Neutrophil (primary cell): ENCODE data around the gene P2RY11.

Experiments
- H3K27ac ChIP-seq: fragments of 200-600 bp; sonication (generic); 2 replicates; pipeline ENCODE4 v1.5.1; 2016; ENCODE audit warnings: mild to moderate bottlenecking, moderate library complexity
- H3K27me3 ChIP-seq: fragments of 200-600 bp; sonication (generic); 2 replicates; pipeline ENCODE4 v1.6.0; 2016; ENCODE audit warnings: mild to moderate bottlenecking
- H3K36me3 ChIP-seq: fragments of 200-600 bp; sonication (generic); 2 replicates; pipeline ENCODE4 v1.5.1; 2017
- H3K4me1 ChIP-seq, 2 experiments: fragments of 200-600 bp in 1 of 2; sonication (generic) in 1 of 2; 1 replicate in 1 of 2; 2 replicates in 1 of 2; pipeline versions ENCODE4 v1.5.1 to v1.6.1; 2013 to 2016; ENCODE audit warnings: low read depth in 1 of 2, low read length in 1 of 2, mild to moderate bottlenecking in 1 of 2, moderate library complexity in 1 of 2; ENCODE audit not compliant: control insufficient read depth in 1 of 2, insufficient read depth in 1 of 2
- H3K4me3 ChIP-seq, 2 experiments: fragments of 200-600 bp in 1 of 2; sonication (generic) in 1 of 2; 1 replicate in 1 of 2; 2 replicates in 1 of 2; pipeline ENCODE4 v1.5.1; 2013 to 2016; ENCODE audit warnings: low read depth in 1 of 2, low read length in 1 of 2, mild to moderate bottlenecking in 1 of 2, moderate library complexity in 1 of 2
- H3K9me3 ChIP-seq: fragments of 200-600 bp; sonication (generic); 2 replicates; pipeline ENCODE4 v1.5.1; 2016
- CTCF ChIP-seq: fragments of 200-600 bp; sonication (generic); IDR thresholded peaks from 2 replicates; pipeline ENCODE4 v1.5.1; 2016; ENCODE audit warnings: antibody characterized with exemption

The P2RY11 gene

DNA sequence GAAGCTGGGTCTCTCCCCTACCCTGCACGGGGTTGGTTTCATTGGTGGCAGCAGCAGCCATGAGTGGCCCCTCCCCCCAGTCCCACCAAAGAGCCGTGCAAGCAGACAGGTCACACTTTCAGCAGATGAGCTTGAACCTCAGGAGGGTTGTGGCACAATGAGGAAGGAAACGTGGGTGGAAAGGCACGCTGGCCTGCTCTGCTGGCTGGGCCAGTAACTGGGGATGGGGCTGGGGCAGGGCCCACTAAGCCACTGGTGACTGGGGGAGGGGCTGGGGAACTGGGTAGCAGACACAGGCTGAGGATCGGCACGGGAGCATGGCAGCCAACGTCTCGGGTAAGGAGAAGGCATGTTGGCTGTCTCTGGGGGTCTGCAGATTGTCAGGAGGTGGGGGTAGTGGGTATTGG lies at the start of gene P2RY11:
P2RY11 (plus strand) TSS at position 289 of the 407 bp plus-strand sequence; CDS start at position 318, 29 bp downstream.
- Histone ChIP-seq H3K27ac (peak within 1 kb of the TSS; percentile 59), H3K4me1 (peaks cover 31% of the 10 kb centered on the region in 2 experiments), H3K27me3 (no peaks in the 10 kb centered on the region), H3K36me3 (peaks cover 33% of the 10 kb centered on the region), H3K9me3 (no peaks in the 10 kb centered on the region), H3K4me3 (peak within 1 kb of the TSS; percentile 6 to 35)
- no peak for TF ChIP-seq CTCF

- Histone ChIP-seq H3K27ac (no peak overlapping the region), H3K4me1 (no peaks in the 10 kb centered on the region), H3K36me3 (no peaks in the 10 kb centered on the region), H3K27me3 (peaks cover 23% of the 10 kb centered on the region), H3K9me3 (no peaks in the 10 kb centered on the region), H3K4me3 (no peak overlapping the region)
- TF ChIP-seq CTCF = no peak
Measured at GRCh38 chr19:10061717-10062310, 49.7 kb upstream of the P2RY11 start.

GRCh38 chr19:10068205-10068604 lies 43.3 kb upstream of the P2RY11 start:
- TF ChIP-seq CTCF = no peak
- no peak overlapping the region for H3K27ac ChIP-seq
- peaks cover 11% of the 10 kb centered on the region for H3K27me3 ChIP-seq
- H3K4me1 ChIP-seq = no peaks in the 10 kb centered on the region
- no peak overlapping the region for H3K4me3 ChIP-seq
- H3K36me3 ChIP-seq = no peaks in the 10 kb centered on the region
- no peaks in the 10 kb centered on the region for H3K9me3 ChIP-seq

DNA sequence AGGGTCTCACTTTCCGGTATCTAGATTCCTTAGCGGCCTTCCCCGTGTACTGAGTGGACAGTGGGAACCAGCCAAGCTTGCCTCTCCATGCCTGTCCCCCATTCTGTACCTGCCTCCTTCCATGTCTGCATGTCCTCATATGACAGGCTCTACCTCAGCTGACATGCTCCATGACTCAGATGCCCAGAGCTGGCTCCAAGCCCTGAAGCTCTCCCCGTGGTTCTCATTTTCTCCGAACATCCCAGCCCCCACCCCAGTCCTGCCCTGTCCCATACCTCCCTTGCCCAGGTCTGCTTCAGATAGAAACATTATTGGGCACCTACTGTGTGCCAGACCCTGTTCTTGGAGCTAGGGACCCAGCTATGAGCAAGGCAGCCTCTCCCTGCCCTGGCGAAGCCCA lies 42.4 kb upstream of the P2RY11 start:
- Histone ChIP-seq H3K36me3 (no peaks in the 10 kb centered on the region), H3K4me1 (no peaks in the 10 kb centered on the region), H3K27ac (no peak overlapping the region), H3K4me3 (no peak overlapping the region), H3K9me3 (no peaks in the 10 kb centered on the region), H3K27me3 (peaks cover 6% of the 10 kb centered on the region)
- no peak for TF ChIP-seq CTCF

DNA sequence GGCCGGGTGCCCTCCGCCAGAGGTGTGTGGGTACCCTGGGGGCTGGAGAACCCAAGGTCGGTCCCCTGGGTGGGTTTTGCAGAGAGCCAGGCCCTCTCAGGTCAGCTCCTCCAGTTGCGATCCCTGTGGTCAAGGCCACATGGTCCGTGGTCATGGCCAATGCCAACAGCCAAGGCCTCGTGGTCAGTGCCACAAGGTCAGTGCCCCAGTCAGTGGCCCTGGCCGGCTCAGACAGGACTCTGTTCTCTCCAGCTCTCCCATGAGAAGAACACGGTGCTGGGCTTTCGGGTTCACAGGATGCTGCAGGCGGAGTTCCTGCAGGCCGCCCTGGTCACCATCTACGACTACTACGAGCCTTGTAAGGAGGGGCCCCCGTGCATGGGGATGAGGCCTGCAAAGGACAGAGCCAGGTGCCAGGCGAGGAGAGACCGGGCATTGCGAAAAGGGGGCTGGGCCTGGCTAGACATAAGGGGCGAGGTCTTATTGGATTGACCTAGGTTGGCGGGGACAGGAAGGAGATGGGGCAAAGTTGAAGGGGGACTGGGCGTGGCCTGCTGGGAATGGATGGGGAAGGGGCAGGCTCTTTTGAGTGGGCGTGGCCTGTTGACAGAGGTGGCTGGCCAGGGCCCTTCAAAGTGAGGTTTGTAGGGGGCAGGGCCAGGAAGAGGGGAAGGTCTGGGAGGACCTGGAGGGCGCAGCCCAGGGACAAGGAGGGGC lies 40.6 kb upstream of the P2RY11 start:
- Histone ChIP-seq H3K36me3 (no peaks in the 10 kb centered on the region), H3K4me1 (no peaks in the 10 kb centered on the region), H3K9me3 (no peaks in the 10 kb centered on the region), H3K27me3 (no peaks in the 10 kb centered on the region), H3K27ac (no peak overlapping the region), H3K4me3 (no peak overlapping the region)
- TF ChIP-seq CTCF = no peak
